Activated CD8-positive, alpha-beta memory T cell treated with anti-CD3 and anti-CD28 coated beads, Interleukin-2, amount 50 U/mL, for 24 hours (primary cell): ENCODE data around the gene TNS4.

Experiments used
- DNase-seq: peaks from one replicate; pipeline ENCODE4 v3.0.0-alpha.2; 2020; ENCODE audit errors: extremely low read depth

Gene TNS4

GRCh38 chr17:40495140-40495539 is 6.3 kb downstream of the TNS4 start:
- DNase-seq: no peak

GRCh38 chr17:40493697-40494096 is 7.7 kb downstream of the TNS4 start:
- DNase-seq: no peak

GRCh38 chr17:40491486-40491885 is 9.9 kb downstream of the TNS4 start:
- no peak for DNase-seq

GRCh38 chr17:40490982-40491381 is 10.4 kb downstream of the TNS4 start:
- DNase-seq: no peak

- no peak for DNase-seq
These were observed 11.1 kb downstream of the TNS4 start for GRCh38 chr17:40490289-40490853.

GRCh38 chr17:40487371-40488020 is 13.9 kb downstream of the TNS4 start:
- DNase-seq: no peak

GRCh38 chr17:40486522-40487370 is 14.7 kb downstream of the TNS4 start:
- DNase-seq: no peak

GRCh38 chr17:40485851-40486521 is 15.4 kb downstream of the TNS4 start:
- no peak for DNase-seq

- DNase-seq: no peak
These were observed 16.4 kb downstream of the TNS4 start for GRCh38 chr17:40484973-40485530.

- no peak for DNase-seq
These were observed 17.0 kb downstream of the TNS4 start for GRCh38 chr17:40484285-40484972.

- DNase-seq: no peak
These were observed 17.7 kb downstream of the TNS4 start for GRCh38 chr17:40483679-40484078.

GRCh38 chr17:40482722-40483121 is 18.7 kb downstream of the TNS4 start:
- no peak for DNase-seq

- no peak for DNase-seq
These were observed 20.3 kb downstream of the TNS4 start for GRCh38 chr17:40481106-40481505.

GRCh38 chr17:40480501-40481003 is 20.9 kb downstream of the TNS4 start:
- DNase-seq: peak; percentile 67

- DNase-seq: no peak
These were observed 21.5 kb downstream of the TNS4 start for GRCh38 chr17:40479754-40480480.

- DNase-seq: no peak
These were observed 22.9 kb downstream of the TNS4 start for GRCh38 chr17:40478486-40478885.

- DNase-seq: no peak
These were observed 23.6 kb downstream of the TNS4 start for GRCh38 chr17:40477796-40478195.

- DNase-seq: no peak
These were observed 26.1 kb downstream of the TNS4 start for GRCh38 chr17:40475234-40475908.

GRCh38 chr17:40474419-40475002 is 26.9 kb downstream of the TNS4 start:
- no peak for DNase-seq
